HG03064 (cell line): Measurements from ENCODE around the gene ARHGAP11A.

Experiments used
- ATAC-seq: cut with Tn5 transposase; IDR thresholded peaks from one replicate; pipeline ENCODE4 v1.9.1; 2021; ENCODE audit warnings: low read depth; ENCODE audit not compliant: unreplicated experiment

ARHGAP11A gene

GRCh38 chr15:32656496-32656895 is 41.2 kb downstream of the ARHGAP11A start:
- ATAC-seq = no peak

DNA sequence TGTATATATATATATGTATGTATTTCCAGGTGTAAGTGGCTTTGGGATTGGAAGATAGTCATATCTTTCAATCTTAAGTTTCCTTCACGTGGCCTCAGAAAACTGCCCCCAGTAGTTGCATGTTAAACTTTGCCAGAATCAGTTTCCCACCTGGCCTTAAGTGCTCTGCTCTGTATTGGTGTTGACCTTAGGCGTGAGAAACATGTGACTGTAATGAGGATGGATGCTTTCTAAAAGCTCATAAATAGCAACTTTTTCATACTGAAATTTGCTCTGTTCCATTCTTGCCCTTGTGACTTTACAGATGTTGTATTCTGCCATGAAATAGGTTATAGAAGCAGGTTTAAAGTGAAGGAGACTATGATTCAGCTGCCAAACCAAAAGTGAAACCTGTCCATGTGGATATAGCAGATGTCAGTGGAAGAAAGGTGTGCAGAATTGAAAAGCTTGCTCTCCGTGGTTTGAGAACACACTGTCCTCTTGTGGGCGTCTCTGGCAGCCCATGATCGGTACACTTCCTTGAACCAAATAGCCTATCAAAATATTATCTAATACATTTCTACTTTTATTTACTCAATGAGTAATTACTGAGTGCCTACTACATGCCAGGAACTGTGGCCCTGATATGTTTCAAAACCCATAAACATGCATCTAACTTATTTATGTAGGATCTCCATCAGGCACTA is 42.0 kb downstream of the ARHGAP11A start:
- no peak for ATAC-seq

- no peak for ATAC-seq
These were observed 42.6 kb downstream of the ARHGAP11A start for GRCh38 chr15:32657941-32658340.

GRCh38 chr15:32659340-32660155 is 44.2 kb downstream of the ARHGAP11A start:
- ATAC-seq = no peak

GRCh38 chr15:32663671-32664070 is 48.4 kb downstream of the ARHGAP11A start:
- ATAC-seq = no peak

GRCh38 chr15:32664796-32665195 is 49.5 kb downstream of the ARHGAP11A start:
- no peak for ATAC-seq

DNA sequence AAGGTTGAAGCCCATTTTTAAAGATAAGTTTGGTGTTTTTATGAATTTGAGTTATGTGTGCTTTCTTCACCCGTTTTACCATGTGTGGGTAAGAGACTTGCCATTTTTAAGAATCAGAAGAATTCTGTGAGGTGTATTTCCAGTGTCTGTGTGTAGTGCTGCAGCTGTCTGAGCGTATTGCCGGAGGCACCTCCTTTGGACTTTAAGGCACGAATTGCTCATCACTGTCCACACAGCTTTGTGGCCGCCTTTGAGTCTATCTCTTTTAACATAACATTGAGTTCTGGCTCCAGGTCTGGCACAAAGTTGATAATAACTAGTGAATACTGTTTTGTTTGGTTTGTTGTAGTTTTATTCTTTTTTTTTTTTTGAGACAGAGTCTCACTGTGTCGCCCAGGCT is 52.0 kb downstream of the ARHGAP11A start:
- no peak for ATAC-seq

DNA sequence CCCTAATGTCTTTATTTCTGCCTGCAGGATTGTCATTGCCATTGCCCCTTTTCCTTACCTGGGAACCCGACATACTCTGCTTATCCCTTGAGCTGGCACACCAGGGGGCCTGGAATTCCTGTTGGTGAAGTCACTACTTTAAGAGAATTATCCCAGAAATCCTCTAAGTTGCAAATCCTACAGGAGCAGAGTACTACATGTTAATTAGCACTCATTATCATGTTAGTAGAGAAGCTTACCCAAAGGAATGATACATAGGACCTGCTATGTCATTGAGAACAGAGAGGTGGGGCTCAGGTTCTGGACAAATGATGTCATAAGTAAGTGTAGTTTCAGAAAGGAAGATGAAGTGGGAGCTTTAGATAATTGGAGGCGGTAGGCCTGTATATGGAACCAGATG is 53.6 kb downstream of the ARHGAP11A start:
- ATAC-seq = no peak

DNA sequence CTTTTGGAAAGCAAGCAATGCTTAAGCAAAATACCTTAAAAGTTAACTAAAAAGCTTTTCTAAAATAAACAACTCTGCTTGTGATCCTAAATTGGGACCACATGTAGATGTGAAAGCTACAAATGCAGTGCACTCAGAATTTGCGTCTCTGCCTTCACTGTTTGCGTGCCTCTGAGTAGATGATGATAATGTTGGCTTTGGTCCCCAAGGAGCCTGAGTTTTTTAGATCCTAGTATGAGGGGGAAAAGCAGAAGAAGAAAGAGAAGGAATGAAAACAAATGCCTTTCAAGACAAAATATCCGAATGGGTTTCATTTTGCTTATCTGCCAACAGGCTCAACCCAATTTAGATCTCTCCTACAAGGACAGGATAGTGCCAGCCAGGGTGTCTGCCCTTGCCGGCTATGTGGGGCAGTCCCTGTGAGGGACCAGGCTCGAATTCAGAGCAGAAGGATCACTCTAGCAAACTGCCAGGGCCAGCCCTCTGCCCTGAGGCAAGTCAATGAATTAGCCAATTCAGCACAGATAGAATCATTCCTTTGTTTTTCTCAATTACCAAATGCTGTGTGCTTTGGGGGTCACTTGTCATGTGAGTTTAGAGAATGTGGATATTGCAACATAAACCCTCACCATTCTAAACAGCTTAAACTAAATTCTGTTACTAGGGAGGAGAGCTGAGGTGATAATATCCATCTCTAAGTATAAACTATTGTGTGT is 54.8 kb downstream of the ARHGAP11A start:
- ATAC-seq = no peak

DNA sequence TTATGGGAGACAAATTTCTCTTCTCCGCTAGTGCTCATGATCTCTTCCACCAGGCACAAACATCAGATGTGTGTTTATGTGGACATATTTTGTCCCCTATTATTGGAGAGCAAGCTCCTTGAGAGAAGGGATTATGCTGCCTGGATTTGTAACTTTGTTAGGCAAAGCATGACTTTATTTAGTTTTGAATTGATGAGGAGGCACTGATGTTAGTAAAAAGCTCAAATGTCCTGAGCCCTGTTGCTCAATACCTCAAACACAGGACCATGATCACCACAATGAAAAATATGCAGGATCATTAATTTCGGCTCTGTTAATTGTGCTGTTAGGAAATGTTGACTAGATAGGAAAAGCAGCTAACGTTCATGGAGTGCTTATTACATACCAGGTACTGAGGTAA is 55.3 kb downstream of the ARHGAP11A start:
- no peak for ATAC-seq

DNA sequence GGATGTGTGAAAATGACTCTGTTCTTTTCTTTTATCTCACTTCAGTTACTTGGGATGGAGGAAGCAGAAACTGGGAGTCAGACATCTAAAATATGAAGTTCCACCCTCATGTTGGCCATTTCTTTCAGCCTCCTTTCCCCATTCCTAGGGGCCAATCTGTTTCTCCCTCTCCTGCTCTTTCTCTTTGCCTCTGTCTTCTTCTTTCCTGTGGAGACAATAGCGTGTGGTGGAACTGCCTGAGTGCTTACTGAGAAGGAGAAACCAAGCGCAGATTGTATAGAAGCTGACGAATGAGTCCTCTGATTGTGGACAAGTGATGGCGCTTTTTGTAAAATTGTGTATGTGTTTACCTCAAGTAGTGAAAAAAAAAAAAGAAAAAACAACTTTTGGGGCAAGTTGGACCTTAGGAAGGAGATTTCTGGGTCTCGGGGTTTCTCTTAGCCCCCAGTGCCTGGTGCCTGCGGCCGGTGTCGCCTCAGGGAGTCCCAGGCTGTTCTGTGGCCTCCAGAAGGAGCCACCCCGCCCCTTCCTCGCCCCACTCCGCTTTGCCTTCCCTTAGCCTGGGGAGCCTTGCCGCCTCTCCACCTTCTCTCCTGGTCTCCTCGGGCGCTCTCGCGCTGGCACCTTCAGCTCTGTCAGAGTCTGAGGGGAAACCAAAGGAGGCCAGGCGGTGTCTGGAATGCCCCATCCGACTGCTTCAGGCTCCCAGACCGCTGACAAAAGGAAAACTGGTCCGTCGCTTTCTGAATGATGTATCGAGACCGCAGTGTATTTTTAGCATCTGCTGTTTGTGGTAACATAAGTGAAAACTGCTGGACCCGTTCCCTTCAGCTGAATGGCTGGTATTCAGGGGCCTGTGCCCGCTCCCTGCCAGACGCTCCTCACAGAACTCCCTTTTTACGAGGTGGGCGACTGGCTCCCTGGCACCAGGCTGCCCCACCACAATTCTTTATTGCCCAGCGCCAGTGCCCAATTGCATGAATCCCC is 56.3 kb downstream of the ARHGAP11A start:
- no peak for ATAC-seq

GRCh38 chr15:32674681-32675080 is 59.4 kb downstream of the ARHGAP11A start:
- ATAC-seq = no peak

DNA sequence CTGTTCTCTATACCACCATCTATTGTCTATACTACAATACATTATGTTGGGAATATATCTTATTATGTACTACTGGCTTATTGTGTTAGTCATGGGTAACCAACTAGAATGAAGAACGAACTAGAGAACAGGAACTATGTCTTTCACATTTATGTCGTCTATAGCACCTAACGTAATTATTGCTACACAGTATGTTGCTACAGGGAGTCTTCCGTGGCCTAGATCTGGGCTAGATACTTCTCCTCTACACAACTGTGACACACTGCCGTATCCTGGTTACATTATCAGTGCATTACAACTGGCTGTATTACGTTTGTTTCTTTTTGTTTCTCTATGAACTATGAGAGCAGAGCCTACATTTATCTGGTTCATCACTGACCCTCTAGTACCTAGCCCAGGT is 60.2 kb downstream of the ARHGAP11A start:
- ATAC-seq = no peak

DNA sequence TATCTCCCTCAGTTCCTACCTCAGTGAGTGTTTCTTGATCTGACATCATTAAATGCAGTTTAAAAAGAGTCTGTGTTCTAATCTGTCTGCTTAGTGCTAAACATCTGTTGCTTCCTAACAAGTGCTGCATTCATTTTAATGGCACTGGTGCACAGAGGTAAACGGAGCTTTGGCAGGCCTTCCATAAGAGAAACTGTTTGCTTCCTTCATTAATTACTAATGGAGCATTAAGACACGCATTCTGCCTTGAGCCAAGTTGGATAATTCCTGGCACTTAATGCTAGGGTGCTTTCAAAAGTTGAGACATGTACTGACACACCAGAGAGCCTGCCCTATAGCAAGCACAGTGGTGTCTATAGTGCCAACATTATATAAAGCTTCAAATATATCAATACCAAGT is 60.9 kb downstream of the ARHGAP11A start:
- ATAC-seq = no peak

DNA sequence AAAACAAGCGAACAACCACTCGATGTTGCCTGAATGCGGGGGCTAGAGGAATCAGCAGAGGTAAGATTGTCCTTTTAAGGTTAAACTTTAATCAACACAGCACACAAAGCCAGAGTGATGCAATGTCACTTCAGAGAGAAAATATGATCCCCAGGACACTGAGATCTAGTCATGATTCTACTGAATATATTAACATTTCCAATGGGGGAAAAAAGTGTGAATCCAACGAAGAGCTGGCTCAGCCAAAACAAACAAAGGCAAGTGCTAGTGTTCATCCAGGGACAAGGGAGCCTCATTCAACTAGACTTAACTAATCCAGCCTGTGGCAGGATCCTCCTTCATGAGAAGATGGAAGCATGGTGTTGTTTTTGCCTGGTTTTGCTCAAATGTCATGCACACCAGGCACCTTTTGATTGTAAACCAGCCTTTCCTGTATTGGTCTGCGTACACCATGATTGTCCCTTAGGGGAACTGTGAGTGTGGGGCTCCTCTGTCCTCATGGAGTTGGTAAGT is 62.0 kb downstream of the ARHGAP11A start:
- no peak for ATAC-seq

DNA sequence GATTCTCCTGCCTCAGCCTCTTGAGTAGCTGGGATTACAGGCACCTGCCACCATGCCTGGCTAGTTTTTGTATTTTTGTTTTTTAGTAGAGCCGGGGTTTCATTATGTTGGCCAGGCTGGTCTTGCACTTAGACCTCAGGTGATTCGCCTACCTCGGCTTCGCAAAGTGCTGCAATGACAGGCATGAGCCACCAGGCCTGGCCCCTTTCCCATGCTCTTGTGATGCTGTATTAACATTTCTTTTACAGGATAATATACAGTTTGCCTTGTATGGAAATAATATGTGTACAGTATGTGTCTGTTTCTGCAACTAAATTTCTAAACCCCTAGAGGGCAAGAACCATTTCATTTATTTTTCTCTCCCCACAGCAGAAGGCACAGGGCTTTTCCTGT is 64.0 kb downstream of the ARHGAP11A start:
- no peak for ATAC-seq

DNA sequence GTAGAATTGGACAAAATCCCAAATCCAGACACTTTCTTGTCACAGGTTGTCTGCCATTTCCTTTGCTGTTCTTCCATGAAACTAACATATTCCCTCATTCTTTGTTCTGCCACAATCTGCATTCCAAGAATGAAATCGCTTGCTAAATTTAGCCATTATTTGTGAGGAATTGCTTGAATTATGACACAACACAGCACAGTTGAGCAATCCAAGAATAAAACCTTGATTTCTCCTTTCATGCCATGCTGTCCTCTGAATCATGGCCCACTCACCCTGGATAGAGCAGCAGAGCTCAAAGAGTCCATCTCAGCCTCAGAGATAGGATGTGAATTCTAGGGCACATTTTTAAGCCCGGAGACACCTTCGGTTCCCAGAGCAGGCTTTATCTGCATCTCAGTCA is 67.3 kb downstream of the ARHGAP11A start:
- ATAC-seq = no peak

DNA sequence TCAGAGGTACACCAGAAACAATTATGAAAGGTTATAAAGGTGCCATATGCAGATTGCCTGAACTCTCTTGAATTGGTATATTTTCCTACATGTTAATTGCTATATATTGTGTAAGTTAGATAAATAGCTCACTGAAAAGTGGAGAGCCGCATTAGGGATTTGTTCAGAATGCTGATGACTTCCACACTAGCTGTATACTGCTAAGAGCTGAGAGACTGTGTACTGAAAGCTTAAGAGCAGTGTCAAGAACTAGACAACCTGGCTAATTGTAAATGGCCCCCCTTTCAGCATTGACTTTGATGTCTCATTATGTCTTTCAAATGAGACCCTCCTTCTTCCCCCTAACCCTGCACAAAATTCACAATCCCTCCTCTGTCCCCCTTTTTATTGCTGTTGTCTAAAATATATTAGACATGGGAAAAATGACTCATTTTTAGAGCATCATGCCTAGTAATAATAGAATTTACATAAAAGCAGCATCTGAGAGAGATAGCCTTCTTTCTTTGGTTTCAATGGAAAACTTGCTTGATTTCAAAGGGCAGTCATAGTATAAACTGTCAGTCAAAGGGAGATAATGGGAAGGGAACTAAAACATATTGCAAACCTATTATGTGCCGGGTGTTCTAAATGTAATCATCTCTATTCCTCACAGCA is 67.8 kb downstream of the ARHGAP11A start:
- no peak for ATAC-seq

GRCh38 chr15:32683906-32684584 is 68.7 kb downstream of the ARHGAP11A start:
- ATAC-seq = no peak
